OCI-LY1 (cell line): Measurements from ENCODE around the gene KRTAP19-6.

Experiments used
- H2AFZ ChIP-seq: fragments of 200-600 bp; sonication (generic), shearing (Covaris generic); 2 replicates; pipeline ENCODE4 v1.6.0; 2014; ENCODE audit warnings: antibody characterized with exemption, mild to moderate bottlenecking, low read length
- H3F3A ChIP-seq: fragments of 200-600 bp; sonication (generic), shearing (Covaris generic); 2 replicates; pipeline ENCODE4 v1.6.0; 2014; ENCODE audit warnings: mild to moderate bottlenecking, antibody characterized with exemption, low read length, moderate library complexity; ENCODE audit not compliant: insufficient read depth
- H3K27ac ChIP-seq: fragments of 200-600 bp; sonication (generic); 2 replicates; pipeline ENCODE4 v1.5.1; 2014; ENCODE audit warnings: low read length, mixed run types, mild to moderate bottlenecking, low read depth; ENCODE audit not compliant: poor library complexity, severe bottlenecking
- H3K27me3 ChIP-seq: fragments of 200-600 bp; sonication (generic); 2 replicates; pipeline ENCODE4 v1.6.0; 2014; ENCODE audit warnings: antibody characterized with exemption, mild to moderate bottlenecking, low read length, moderate library complexity; ENCODE audit not compliant: insufficient read depth
- H3K36me3 ChIP-seq: fragments of 200-600 bp; sonication (generic); 2 replicates; pipeline ENCODE4 v1.6.1; 2014; ENCODE audit warnings: mild to moderate bottlenecking, antibody characterized with exemption, low read length, moderate library complexity, mixed read lengths; ENCODE audit not compliant: insufficient read depth
- H3K4me1 ChIP-seq: fragments of 200-600 bp; sonication (generic); 2 replicates; pipeline ENCODE4 v1.5.1; 2014; ENCODE audit warnings: mild to moderate bottlenecking, low read length, moderate library complexity; ENCODE audit not compliant: insufficient read depth, severe bottlenecking
- H3K4me2 ChIP-seq: fragments of 200-600 bp; sonication (generic), shearing (Covaris generic); 2 replicates; pipeline ENCODE4 v1.6.1; 2014; ENCODE audit warnings: low read length
- H3K4me3 ChIP-seq: fragments of 200-600 bp; sonication (generic); 2 replicates; pipeline ENCODE4 v1.5.1; 2014; ENCODE audit warnings: low read length, low read depth, mild to moderate bottlenecking, mixed read lengths; ENCODE audit not compliant: poor library complexity, severe bottlenecking
- H3K79me2 ChIP-seq: fragments of 200-600 bp; shearing (Covaris generic); 2 replicates; pipeline ENCODE4 v1.6.1; 2016; ENCODE audit warnings: mixed run types, low read length, mixed read lengths; ENCODE audit not compliant: insufficient read depth
- H3K9ac ChIP-seq: fragments of 200-600 bp; sonication (generic), shearing (Covaris generic); 2 replicates; pipeline ENCODE4 v1.6.1; 2014; ENCODE audit warnings: mild to moderate bottlenecking, low read length, mixed read lengths
- H3K9me2 ChIP-seq: fragments of 200-600 bp; sonication (generic), shearing (Covaris generic); 2 replicates; pipeline ENCODE4 v1.6.1; 2014; ENCODE audit warnings: low read depth, mild to moderate bottlenecking, low read length, mixed read lengths
- H3K9me3 ChIP-seq: fragments of 200-600 bp; shearing (Covaris generic); 2 replicates; pipeline ENCODE4 v1.6.1; 2014; ENCODE audit warnings: low read length, mixed read lengths
- H4K20me1 ChIP-seq: fragments of 200-600 bp; sonication (generic), shearing (Covaris generic); 2 replicates; pipeline ENCODE4 v1.6.0; 2016; ENCODE audit warnings: mild to moderate bottlenecking, low read length; ENCODE audit not compliant: insufficient read depth
- CTCF ChIP-seq: fragments of 200-600 bp; sonication (generic), shearing (Covaris generic); IDR thresholded peaks from 2 replicates; pipeline ENCODE4 v1.5.1; 2017; ENCODE audit warnings: mild to moderate bottlenecking, antibody characterized with exemption, low read length, moderate library complexity, mixed read lengths
- EZH2 ChIP-seq: fragments of 200-600 bp; sonication (generic), shearing (Covaris generic); IDR thresholded peaks from 2 replicates; pipeline ENCODE4 v1.8.0; 2017; ENCODE audit warnings: borderline replicate concordance, mixed run types, mild to moderate bottlenecking, antibody characterized with exemption, low read length, moderate library complexity, mixed read lengths

The KRTAP19-6 gene

GRCh38 chr21:30497065-30497464 lies 44.6 kb downstream of the KRTAP19-6 start, which contains the start of gene KRTAP19-4:
Gene KRTAP19-4, minus strand, starts transcription at chr21:30497165. Its CDS starts 55 bp downstream, at chr21:30497110.
- Histone ChIP-seq H3K4me3 (no peak within 1 kb of the TSS), H3K4me2 (no peak within 1 kb of the TSS), H3K27ac (no peak within 1 kb of the TSS), H2AFZ (no peak within 1 kb of the TSS), H3K9me3 (no peaks in the 10 kb centered on the region), H3F3A (no peaks in the 10 kb centered on the region), H4K20me1 (no peaks in the 10 kb centered on the region), H3K9me2 (no peaks in the 10 kb centered on the region), H3K27me3 (no peaks in the 10 kb centered on the region), H3K79me2 (no peaks in the 10 kb centered on the region), H3K36me3 (no peaks in the 10 kb centered on the region), H3K9ac (no peak within 1 kb of the TSS), H3K4me1 (no peaks in the 10 kb centered on the region)
- TF ChIP-seq CTCF (no peak), EZH2 (no peak)

DNA sequence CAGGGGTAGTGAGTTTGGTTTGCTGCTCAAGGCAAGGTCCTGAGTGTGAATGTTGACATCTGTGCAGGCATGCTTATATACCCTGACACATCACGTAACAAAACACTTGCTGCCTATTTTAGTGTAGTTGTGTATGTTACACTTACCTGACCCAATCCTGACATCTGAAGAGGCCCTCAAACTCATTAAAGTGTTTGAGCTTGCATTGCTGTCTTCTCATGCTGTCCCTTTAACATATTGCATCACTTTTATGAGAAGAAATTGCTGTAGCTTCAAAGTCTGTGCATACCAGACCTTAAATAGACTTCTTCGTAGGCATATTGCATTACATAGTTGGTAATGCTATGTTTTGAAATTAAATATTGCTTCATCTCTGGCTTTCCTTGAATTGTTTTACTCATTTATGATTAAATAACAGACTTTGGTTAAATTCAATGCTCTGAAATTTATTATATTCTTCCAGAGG lies 49.7 kb downstream of the KRTAP19-6 start, which contains the start of gene KRTAP19-3:
Gene KRTAP19-3 (minus strand): TSS at position 51 of the 466 bp plus-strand sequence. CDS start 56 bp downstream, outside the sequence.
- H3K9me2 ChIP-seq: no peaks in the 10 kb centered on the region
- TF ChIP-seq CTCF: no peak
- no peak for TF ChIP-seq EZH2
- H3K27me3 ChIP-seq: no peaks in the 10 kb centered on the region
- no peaks in the 10 kb centered on the region for H3K36me3 ChIP-seq
- no peaks in the 10 kb centered on the region for H3F3A ChIP-seq
- H3K9ac ChIP-seq: no peak within 1 kb of the TSS
- H3K4me3 ChIP-seq: no peak within 1 kb of the TSS
- H3K9me3 ChIP-seq: no peaks in the 10 kb centered on the region
- H3K4me1 ChIP-seq: no peaks in the 10 kb centered on the region
- H4K20me1 ChIP-seq: no peaks in the 10 kb centered on the region
- H2AFZ ChIP-seq: no peak within 1 kb of the TSS
- no peak within 1 kb of the TSS for H3K4me2 ChIP-seq
- H3K27ac ChIP-seq: no peak within 1 kb of the TSS
- no peaks in the 10 kb centered on the region for H3K79me2 ChIP-seq
